HUES64 (cell line): ENCODE results near the gene F11R.
A peak's percentile ranks its signal among the peaks of the same experiment; 100 is the strongest.
"Not testable (repeated sequence)": the region's sequence is repeated elsewhere in the genome, so short reads cannot be mapped to it uniquely, and the experiment has no call there.

Experiments used
- H3K27ac ChIP-seq: 2 replicates; pipeline ENCODE4 v1.7.0; 2013; ENCODE audit warnings: low read depth, low read length, inconsistent platforms
- H3K27me3 ChIP-seq: 2 replicates; pipeline ENCODE4 v1.6.1; 2013; ENCODE audit warnings: mild to moderate bottlenecking, low read length; ENCODE audit not compliant: insufficient read depth
- H3K36me3 ChIP-seq: 2 replicates; pipeline ENCODE4 v1.6.1; 2013; ENCODE audit warnings: mild to moderate bottlenecking, low read length; ENCODE audit not compliant: insufficient read depth
- H3K4me1 ChIP-seq: 2 replicates; pipeline ENCODE4 v1.6.1; 2013; ENCODE audit warnings: mild to moderate bottlenecking, low read length, moderate library complexity; ENCODE audit not compliant: insufficient read depth
- H3K4me3 ChIP-seq: 2 replicates; pipeline ENCODE4 v1.5.1; 2013; ENCODE audit warnings: mild to moderate bottlenecking, low read length, moderate library complexity
- H3K9ac ChIP-seq: 2 replicates; pipeline ENCODE4 v1.6.1; 2013; ENCODE audit warnings: mild to moderate bottlenecking, low read depth, low read length
- H3K9me3 ChIP-seq: 2 replicates; pipeline ENCODE4 v1.6.1; 2013; ENCODE audit warnings: low read depth, low read length; ENCODE audit not compliant: insufficient read depth
- WGBS: fragments of 150-250, 120-280 bp; methylation state at CpG from one replicate; pipeline ENCODE4 v1.1.7; 2013; ENCODE audit warnings: missing lambda C conversion rate; 5-methylcytosine and 5-hydroxymethylcytosine counted together

F11R gene

DNA sequence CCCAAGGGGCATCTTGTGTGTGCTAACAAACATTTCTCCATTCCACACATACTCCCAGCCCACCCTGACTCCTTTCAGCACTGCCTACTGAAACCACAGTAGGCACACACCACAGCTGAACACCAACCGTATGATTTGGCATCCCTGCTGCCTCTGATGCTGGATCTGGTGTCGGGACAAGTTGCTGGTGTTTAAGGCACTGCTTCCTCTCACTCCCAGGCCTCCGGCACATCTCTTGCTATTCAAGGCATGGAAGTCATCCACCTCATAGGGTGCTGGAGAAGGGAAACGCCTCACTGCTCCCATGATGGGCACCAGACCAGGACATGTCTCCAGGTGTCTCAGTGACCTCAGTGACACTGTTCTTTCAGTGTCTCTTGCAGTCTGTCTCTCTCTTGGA, 64.0 kb downstream of the F11R start:
- no peaks in the 10 kb centered on the region for H3K27me3 ChIP-seq
- no peak overlapping the region for H3K9ac ChIP-seq
- H3K4me3 ChIP-seq, result no peak overlapping the region
- 90% methylated on average over 4 of the region's 4 CpGs for WGBS
- H3K36me3 ChIP-seq, result no peaks in the 10 kb centered on the region
- H3K4me1 ChIP-seq, result peaks cover 18% of the 10 kb centered on the region; the same call in 1 of the 2 replicates
- H3K9me3 ChIP-seq, result no peaks in the 10 kb centered on the region
- no peak overlapping the region for H3K27ac ChIP-seq

DNA sequence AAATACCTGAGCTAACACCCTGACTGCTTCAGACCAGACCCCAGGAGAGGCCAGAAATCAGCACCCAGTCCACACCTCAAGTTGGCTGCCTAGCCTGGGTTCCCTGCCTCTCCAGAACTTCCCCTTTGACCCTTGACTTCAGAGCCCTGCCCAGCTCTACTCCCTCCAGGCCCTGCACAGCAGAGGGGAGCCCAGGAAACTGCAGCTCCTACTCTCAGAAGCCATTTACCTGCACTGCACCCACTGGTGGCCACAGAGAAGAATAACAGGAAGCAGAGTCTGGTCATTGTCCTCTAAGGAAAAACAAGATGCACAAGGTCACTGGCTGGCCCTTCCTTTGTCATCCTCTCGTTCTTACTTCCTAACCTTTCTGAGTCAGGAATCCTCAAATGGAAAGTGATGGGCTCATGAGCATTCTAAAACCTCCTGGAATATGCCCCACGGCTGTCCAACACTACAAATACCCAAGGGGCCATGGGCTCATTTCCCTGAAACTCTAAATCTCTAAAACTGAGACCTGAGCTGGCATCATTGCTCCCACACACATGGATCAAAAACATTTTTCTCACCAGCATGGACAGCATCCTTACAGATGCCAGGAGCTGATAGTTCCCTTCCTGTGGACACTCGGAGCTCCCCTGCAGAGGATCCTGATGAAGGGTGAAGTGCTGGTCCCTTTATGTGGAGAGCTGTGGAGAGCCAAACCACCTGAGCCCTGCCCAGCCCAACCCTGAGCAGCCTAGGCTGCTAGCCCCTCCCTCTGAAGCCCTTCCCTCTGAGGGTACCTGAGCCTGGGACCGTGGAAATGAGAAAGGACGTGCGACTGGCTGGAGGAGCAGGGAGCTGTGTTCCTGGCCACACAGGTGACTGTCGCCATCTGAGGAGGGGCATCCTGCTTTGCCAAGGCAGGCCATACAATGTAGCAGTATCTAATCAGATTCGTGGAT, 66.5 kb downstream of the F11R start, which contains the start of gene ITLN2:
Gene ITLN2, minus strand, starts transcription at position 652 of the 947 bp plus-strand sequence. Its CDS starts 68 bp downstream, at position 584.
- 73% methylated on average over 8 of the region's 8 CpGs for WGBS
- Histone ChIP-seq H3K4me1 (peaks cover 12% of the 10 kb centered on the region), H3K9me3 (no peaks in the 10 kb centered on the region), H3K4me3 (no peak within 1 kb of the TSS), H3K27ac (no peak within 1 kb of the TSS), H3K27me3 (no peaks in the 10 kb centered on the region), H3K36me3 (no peaks in the 10 kb centered on the region), H3K9ac (peak within 1 kb of the TSS; percentile 12; the same call in 1 of the 2 replicates)

DNA sequence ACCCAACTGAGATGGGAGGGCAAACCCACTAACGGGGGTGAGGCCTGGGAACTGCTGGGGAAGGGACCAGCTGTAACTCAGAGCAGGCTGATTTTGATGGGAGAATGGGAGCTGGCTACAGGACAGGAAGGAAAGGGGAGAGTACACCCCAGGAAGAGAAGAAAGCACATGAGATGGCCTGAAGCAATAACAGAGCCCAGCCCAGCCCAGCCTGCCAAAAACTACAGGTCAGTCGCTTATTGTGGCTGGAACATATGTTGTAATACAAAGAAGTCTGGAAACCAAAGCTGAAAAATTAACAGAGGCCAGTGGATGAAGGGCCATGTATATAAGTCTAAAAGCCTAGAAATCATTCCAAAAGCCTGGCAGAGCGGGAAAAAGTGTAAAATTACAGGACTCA, 67.9 kb downstream of the F11R start:
- Histone ChIP-seq H3K4me3 (no peak overlapping the region), H3K9ac (no peak overlapping the region), H3K9me3 (no peaks in the 10 kb centered on the region), H3K4me1 (peaks cover 16% of the 10 kb centered on the region), H3K27me3 (no peaks in the 10 kb centered on the region), H3K36me3 (no peaks in the 10 kb centered on the region), H3K27ac (no peak overlapping the region)
- 91% methylated on average over 3 of the region's 3 CpGs for WGBS

DNA sequence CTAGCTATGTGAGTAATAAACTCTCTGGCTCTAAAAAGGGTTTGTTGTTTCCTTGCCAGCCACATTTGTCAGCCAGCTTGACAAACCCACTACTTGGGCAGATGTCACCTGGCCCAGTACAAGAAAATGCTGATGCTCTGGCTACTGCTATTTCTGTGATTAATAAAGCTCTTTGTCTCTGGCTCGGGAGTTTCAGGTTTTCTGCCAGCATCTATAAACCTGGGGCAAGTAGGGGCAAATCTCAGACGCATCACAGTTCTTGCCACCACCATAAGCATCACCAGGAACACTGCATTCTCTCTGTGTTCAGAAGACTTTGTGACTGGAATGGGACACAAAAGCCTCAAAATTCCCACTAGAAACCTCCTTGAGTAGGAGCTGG, 68.8 kb downstream of the F11R start:
- no peak overlapping the region for H3K4me3 ChIP-seq
- H3K27ac ChIP-seq, result no peak overlapping the region
- no peak overlapping the region for H3K9ac ChIP-seq
- no peaks in the 10 kb centered on the region for H3K36me3 ChIP-seq
- WGBS, result 91% methylated on average over 2 of the region's 2 CpGs
- no peaks in the 10 kb centered on the region for H3K9me3 ChIP-seq
- H3K27me3 ChIP-seq, result no peaks in the 10 kb centered on the region
- H3K4me1 ChIP-seq, result peaks cover 19% of the 10 kb centered on the region

DNA sequence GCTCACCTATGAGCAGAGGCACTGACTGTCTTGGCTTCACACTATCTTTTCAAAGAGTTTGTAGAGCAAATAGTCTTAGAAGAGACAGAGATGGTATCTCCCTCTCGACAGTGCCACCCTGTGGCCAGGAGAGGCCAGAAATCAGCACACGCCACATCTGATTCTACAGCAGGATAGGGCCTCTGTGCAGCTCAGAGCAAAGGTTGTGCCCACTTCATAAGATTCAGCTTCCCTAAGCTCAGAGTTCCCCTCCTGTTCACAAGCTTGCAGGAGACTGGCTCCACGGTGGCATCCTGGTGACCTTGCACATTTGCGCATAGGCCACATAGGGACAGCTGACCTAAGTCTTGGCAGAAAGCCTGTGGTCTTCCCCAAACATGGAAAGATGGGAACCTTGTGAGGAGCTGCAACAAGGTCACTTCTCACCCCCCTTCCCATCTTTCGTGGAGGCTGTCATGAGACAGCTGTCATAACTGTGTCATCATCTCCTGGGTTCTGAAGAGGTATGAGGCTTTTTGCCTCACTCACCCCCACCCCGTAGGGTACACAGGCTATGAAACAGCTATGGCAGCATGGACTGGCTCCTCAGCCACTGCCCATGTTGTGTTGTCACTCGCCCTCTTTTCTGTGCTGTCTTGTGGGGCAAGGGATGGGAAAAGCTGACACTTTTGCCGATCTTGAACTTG, 69.4 kb downstream of the F11R start:
- H3K9ac ChIP-seq, result no peak overlapping the region
- 64% methylated on average over 8 of the region's 8 CpGs for WGBS

DNA sequence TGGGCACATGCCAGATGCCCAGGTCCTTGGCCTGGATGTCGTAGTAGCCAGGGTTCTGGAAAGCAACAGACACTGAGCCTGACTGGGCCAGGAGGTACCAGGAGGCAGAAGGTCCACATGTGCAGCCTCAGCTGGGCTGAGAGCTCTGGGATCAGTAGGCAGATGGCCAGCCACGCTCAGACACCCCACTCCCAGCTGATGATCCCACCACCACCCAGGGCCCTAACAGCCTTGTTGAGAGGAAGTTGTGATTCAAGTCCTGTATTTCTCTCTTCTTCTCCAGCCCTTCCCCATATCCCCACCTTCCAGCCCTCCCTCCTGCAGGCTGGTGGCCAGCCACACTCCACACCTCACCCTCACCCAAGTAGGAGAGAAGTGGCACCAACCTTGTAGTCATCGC, 70.3 kb downstream of the F11R start:
- WGBS, result 95% methylated on average over 2 of the region's 3 CpGs
- Histone ChIP-seq H3K9me3 (no peaks in the 10 kb centered on the region), H3K4me1 (peaks cover 19% of the 10 kb centered on the region), H3K27ac (no peak overlapping the region), H3K9ac (no peak overlapping the region), H3K4me3 (no peak overlapping the region), H3K36me3 (no peaks in the 10 kb centered on the region), H3K27me3 (no peaks in the 10 kb centered on the region)

More for the DNA sequence above, 69.4 kb downstream of the F11R start:
- Histone ChIP-seq H3K27ac (no peak overlapping the region), H3K9me3 (no peaks in the 10 kb centered on the region), H3K4me1 (peaks cover 19% of the 10 kb centered on the region), H3K4me3 (no peak overlapping the region), H3K27me3 (no peaks in the 10 kb centered on the region), H3K36me3 (no peaks in the 10 kb centered on the region)

DNA sequence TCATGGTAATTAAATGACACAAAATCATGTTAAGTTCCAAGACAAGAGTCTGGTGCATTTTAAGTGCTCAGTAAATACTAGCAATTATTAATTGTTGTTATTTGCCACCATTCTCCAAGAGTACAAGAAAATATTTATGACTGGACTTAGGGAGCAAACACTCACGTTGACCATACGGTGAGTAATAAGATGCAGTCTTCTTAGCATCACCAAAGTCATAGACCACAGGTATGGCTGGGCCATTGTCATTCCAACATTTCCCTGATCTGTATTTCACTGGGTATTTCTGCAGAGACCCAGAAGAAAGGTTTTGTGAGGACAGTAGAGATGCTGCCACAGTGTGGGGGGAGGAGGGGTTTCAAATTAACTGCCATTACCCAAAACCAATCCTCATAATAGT, 71.1 kb downstream of the F11R start:
- H3K9me3 ChIP-seq, result no peaks in the 10 kb centered on the region
- no peak overlapping the region for H3K9ac ChIP-seq
- WGBS, result 83% methylated on average over 2 of the region's 2 CpGs
- H3K27ac ChIP-seq, result peak overlapping the region; percentile 32; the same call in 1 of the 2 replicates
- no peaks in the 10 kb centered on the region for H3K27me3 ChIP-seq
- peaks cover 19% of the 10 kb centered on the region for H3K4me1 ChIP-seq
- H3K36me3 ChIP-seq, result no peaks in the 10 kb centered on the region
- no peak overlapping the region for H3K4me3 ChIP-seq

DNA sequence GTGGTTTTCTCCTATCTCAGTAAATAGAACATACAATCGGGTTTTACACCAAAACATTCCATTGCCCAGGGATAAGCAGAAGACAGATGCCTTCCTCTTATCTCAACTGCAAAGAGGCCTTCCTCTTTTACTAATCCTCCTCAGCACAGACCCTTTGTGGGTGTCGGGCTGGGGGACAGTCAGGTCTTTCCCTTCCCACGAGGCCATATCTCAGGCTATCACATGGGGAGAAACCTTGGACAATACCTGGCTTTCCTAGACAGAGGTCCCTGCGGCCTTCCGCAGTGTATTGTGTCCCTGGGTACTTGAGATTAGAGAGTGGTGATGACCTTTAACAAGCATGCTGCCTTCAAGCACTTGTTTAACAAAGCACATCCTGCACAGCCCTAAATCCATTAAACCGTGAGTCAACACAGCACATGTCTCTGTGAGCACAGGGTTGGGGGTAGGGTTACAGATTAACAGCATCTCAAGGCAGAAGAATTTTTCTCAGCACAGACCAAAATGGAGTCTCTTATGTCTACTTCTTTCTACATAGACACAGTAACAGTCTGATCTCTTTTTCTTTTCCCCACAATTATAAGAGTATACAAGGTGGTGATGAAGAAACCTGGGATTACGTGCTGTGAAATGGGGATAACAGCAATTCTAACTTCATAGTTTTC, 71.6 kb downstream of the F11R start:
- WGBS, result 83% methylated on average over 2 of the region's 7 CpGs
- H3K36me3 ChIP-seq, H3K4me3 ChIP-seq, H3K9me3 ChIP-seq, H3K27me3 ChIP-seq, H3K9ac ChIP-seq: not testable (repeated sequence)
- peaks cover 16% of the 10 kb centered on the region for H3K4me1 ChIP-seq
- H3K27ac ChIP-seq, result peak overlapping the region; percentile 32; the same call in 1 of the 2 replicates

DNA sequence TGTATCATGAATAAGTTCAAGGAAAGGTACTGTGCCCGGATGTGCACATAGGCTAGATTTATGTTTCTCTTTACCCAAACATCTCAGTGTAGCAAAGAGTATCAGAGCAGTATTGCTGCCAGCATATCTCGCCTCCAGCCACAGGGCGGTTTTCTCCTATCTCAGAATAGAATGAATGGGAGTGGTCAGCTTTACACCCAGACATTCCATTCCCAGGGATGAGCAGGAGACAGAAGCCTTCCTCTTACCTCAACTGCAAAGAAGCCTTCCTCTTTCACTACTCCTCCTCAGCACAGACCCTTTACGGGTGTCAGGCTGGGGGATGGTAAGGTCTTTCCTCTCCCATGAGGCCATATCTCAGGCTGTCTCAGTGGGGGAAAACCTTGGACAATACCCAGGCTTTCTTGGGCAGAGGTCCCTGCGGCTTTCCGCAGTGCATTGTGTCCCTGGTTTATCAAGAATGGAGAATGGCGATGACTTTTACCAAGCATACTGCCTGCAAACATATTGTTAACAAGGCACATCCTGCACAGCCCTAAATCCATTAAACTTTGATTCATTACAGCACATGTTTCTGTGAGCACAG, 73.7 kb downstream of the F11R start:
- H3K9ac ChIP-seq, H3K27me3 ChIP-seq, H3K4me3 ChIP-seq, H3K27ac ChIP-seq, H3K9me3 ChIP-seq, H3K36me3 ChIP-seq: not testable (repeated sequence)
- WGBS, result 58% methylated on average over 6 of the region's 7 CpGs
- peaks cover 12% of the 10 kb centered on the region; the same call in 1 of the 2 replicates for H3K4me1 ChIP-seq

DNA sequence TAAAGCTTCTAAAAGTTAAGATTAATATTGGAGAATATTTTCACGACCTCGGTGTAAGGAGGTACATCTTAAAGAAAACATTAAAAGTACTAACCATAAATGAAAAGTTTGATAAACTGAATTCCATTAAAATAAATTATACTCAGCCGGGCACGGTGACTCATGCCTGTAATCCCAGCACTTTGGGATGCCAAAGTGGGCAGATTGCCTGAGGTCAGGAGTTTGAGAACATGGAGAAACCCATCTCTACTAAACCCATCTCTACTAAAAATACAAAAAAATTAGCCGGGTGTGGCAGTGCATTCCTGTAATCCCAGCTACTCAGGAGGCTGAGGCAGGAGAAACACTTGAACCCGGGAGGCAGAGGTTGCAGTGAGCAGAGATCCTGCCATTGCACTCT, 75.1 kb downstream of the F11R start:
- not testable (repeated sequence) for H3K27ac ChIP-seq, H3K4me3 ChIP-seq, H3K36me3 ChIP-seq

More for the DNA sequence above, 75.1 kb downstream of the F11R start:
- H3K9ac ChIP-seq, H3K27me3 ChIP-seq, H3K9me3 ChIP-seq: not testable (repeated sequence)
- 97% methylated on average over 3 of the region's 6 CpGs for WGBS
- H3K4me1 ChIP-seq, result peaks cover 12% of the 10 kb centered on the region; the same call in 1 of the 2 replicates
